Loucy (cell line): ENCODE measurements around the gene CHPF2.

ENCODE experiments used
- H2AFZ ChIP-seq: fragments of 200-600 bp; sonication (generic); 2 replicates; pipeline ENCODE4 v1.6.0; 2016; ENCODE audit warnings: antibody characterized with exemption, mild to moderate bottlenecking, low read length, moderate library complexity
- H3F3A ChIP-seq: fragments of 200-600 bp; 2 replicates; pipeline ENCODE4 v1.6.0; 2016; ENCODE audit warnings: antibody characterized with exemption, low read depth, mild to moderate bottlenecking
- H3K27me3 ChIP-seq: fragments of 200-600 bp; sonication (generic); 2 replicates; pipeline ENCODE4 v1.6.1; 2014; ENCODE audit warnings: low read length, mild to moderate bottlenecking; ENCODE audit not compliant: insufficient read depth, poor library complexity, severe bottlenecking
- H3K36me3 ChIP-seq: fragments of 200-600 bp; sonication (generic); 2 replicates; pipeline ENCODE4 v1.6.1; 2016; ENCODE audit warnings: low read length; ENCODE audit not compliant: insufficient read depth
- H3K4me1 ChIP-seq: fragments of 200-600 bp; sonication (generic); 2 replicates; pipeline ENCODE4 v1.5.1; 2014; ENCODE audit warnings: low read length, mild to moderate bottlenecking; ENCODE audit not compliant: insufficient read depth, poor library complexity, severe bottlenecking
- H3K4me2 ChIP-seq: fragments of 200-600 bp; sonication (generic); 2 replicates; pipeline ENCODE4 v1.6.0; 2014; ENCODE audit warnings: antibody characterized with exemption, low read length, low read depth, mild to moderate bottlenecking; ENCODE audit not compliant: poor library complexity, severe bottlenecking
- H3K4me3 ChIP-seq: fragments of 200-600 bp; sonication (generic); 2 replicates; pipeline ENCODE4 v1.5.1; 2014; ENCODE audit warnings: low read length, mild to moderate bottlenecking, mixed read lengths; ENCODE audit not compliant: poor library complexity, severe bottlenecking
- H3K79me2 ChIP-seq: fragments of 200-600 bp; sonication (generic); 2 replicates; pipeline ENCODE4 v1.6.1; 2014; ENCODE audit warnings: low read length; ENCODE audit not compliant: insufficient read depth
- H3K9ac ChIP-seq: fragments of 200-600 bp; sonication (generic); 2 replicates; pipeline ENCODE4 v1.6.0; 2014; ENCODE audit warnings: mild to moderate bottlenecking, low read depth, low read length, moderate library complexity; ENCODE audit not compliant: poor library complexity, severe bottlenecking
- H3K9me2 ChIP-seq: fragments of 200-600 bp; sonication (generic); replicated peaks from 2 replicates; pipeline ENCODE4 v1.6.1; 2016; ENCODE audit warnings: low read depth, low read length, mixed read lengths
- H3K9me3 ChIP-seq: fragments of 200-600 bp; sonication (generic); 2 replicates; pipeline ENCODE4 v1.6.1; 2014; ENCODE audit warnings: mild to moderate bottlenecking, antibody characterized with exemption, low read length, low read depth; ENCODE audit not compliant: insufficient read depth
- H4K20me1 ChIP-seq: fragments of 200-600 bp; sonication (generic); 2 replicates; pipeline ENCODE4 v1.6.0; 2014; ENCODE audit warnings: antibody characterized with exemption, low read length, mild to moderate bottlenecking; ENCODE audit not compliant: insufficient read depth, poor library complexity, severe bottlenecking
- CTCF ChIP-seq: fragments of 200-600 bp; sonication (generic); conservative IDR thresholded peaks from 2 replicates; pipeline ENCODE4 v1.5.1; 2014; ENCODE audit warnings: mild to moderate bottlenecking, antibody characterized with exemption, low read length
- EZH2phosphoT487 ChIP-seq: fragments of 200-600 bp; IDR thresholded peaks from 2 replicates; pipeline ENCODE4 v1.6.1; 2018; ENCODE audit warnings: antibody characterized with exemption, mild to moderate bottlenecking, moderate library complexity, borderline replicate concordance

Gene CHPF2

DNA sequence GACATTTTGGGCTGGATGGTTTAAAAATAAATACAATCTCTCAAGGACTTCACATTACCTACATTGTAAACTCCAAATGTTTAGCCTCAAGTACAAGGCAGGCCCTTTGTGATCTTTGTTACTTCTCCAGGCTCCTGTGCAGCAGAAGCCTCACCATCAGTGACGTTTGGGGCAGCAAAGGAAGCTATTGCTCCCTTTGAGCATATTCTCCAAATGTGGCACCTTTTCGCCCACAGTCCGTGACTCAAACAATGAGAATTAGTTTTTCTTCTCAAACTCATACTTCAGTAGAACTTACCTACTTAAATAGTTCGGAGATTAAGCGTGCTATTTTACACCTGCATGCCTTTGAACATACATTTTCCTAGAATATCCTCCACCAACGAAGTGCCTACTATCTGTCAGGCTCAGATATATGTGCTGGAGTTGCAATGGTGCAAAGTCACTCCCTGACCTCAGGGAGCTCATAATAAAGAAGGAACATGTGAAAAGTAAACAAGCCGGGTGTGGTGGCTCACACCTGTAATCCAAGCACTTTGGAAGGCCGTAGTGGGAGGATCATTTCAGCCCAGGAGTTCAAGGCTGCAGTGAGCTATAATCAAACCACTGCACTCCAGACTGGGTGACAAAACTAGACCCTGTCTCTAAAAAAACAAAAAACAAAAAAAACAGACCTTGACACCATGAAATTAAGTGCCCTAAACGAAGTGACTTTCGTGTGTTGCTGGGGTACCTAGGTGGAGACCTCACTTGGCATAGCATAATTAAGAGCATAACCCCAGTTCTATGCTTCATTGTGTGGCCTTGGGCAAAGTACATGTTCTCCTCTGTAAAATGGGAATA lies 4.0 kb upstream of the CHPF2 start:
- Histone ChIP-seq H2AFZ (no peak overlapping the region), H3K9me3 (no peaks in the 10 kb centered on the region), H3K36me3 (peaks cover 6% of the 10 kb centered on the region; the same call in 1 of the 2 replicates)

GRCh38 chr7:151229249-151229648 lies 3.0 kb upstream of the CHPF2 start:
- Histone ChIP-seq H3K9ac (no peak overlapping the region), H3F3A (no peaks in the 10 kb centered on the region), H3K27me3 (peaks cover 5% of the 10 kb centered on the region), H3K4me1 (peaks cover 37% of the 10 kb centered on the region), H3K9me3 (no peaks in the 10 kb centered on the region), H3K4me2 (no peak overlapping the region), H4K20me1 (peaks cover 27% of the 10 kb centered on the region), H3K4me3 (no peak overlapping the region), H2AFZ (no peak overlapping the region), H3K79me2 (peaks cover 54% of the 10 kb centered on the region), H3K36me3 (no peaks in the 10 kb centered on the region; the same call in 1 of the 2 replicates), H3K9me2 (no peaks in the 10 kb centered on the region)
- TF ChIP-seq EZH2phosphoT487 (no peak), CTCF (no peak)

More for the DNA sequence above, 4.0 kb upstream of the CHPF2 start:
- TF ChIP-seq CTCF (no peak), EZH2phosphoT487 (no peak)
- peak overlapping the region; percentile 85 for H3K4me3 ChIP-seq
- H3K4me1 ChIP-seq, result peaks cover 27% of the 10 kb centered on the region
- peaks cover 5% of the 10 kb centered on the region for H3K27me3 ChIP-seq
- peak overlapping the region; percentile 81 for H3K4me2 ChIP-seq
- H3F3A ChIP-seq, result no peaks in the 10 kb centered on the region
- peak overlapping the region; percentile 77 for H3K9ac ChIP-seq
- H3K9me2 ChIP-seq, result no peaks in the 10 kb centered on the region
- H4K20me1 ChIP-seq, result peaks cover 17% of the 10 kb centered on the region
- H3K79me2 ChIP-seq, result peaks cover 46% of the 10 kb centered on the region

DNA sequence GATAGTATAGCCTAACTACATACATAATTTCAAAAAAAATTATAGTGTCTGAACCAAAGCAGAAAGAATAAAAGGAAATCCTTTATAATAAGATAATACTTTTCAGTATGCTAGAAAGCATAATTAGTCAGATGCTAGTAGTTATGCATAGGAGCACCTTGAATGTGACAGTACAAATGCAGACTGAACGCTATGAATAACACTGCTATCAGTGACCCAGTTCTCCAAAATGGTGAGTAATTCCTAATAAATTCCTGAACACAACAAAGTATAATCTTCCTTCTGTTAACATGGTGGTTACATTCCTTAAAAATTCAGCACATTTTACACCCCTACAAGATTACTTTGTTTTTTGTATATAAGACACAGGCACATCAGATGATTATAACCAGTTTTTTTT lies 1.2 kb upstream of the CHPF2 start:
- peaks cover 54% of the 10 kb centered on the region for H3K79me2 ChIP-seq
- H2AFZ ChIP-seq, result no peak overlapping the region
- peaks cover 31% of the 10 kb centered on the region for H3K4me1 ChIP-seq
- no peak overlapping the region for H3K9ac ChIP-seq
- no peaks in the 10 kb centered on the region; the same call in 1 of the 2 replicates for H3K36me3 ChIP-seq
- H3K9me2 ChIP-seq, result no peaks in the 10 kb centered on the region
- no peaks in the 10 kb centered on the region for H3K9me3 ChIP-seq
- peaks cover 40% of the 10 kb centered on the region for H4K20me1 ChIP-seq
- TF ChIP-seq CTCF (no peak), EZH2phosphoT487 (no peak)
- H3K4me2 ChIP-seq, result peak overlapping the region; percentile 91
- peak overlapping the region; percentile 99 for H3K4me3 ChIP-seq
- peaks cover 5% of the 10 kb centered on the region for H3K27me3 ChIP-seq
- H3F3A ChIP-seq, result no peaks in the 10 kb centered on the region
